ENCODE data around the gene SLAIN2. TPM values are rescaled to one million over a fixed set of nuclear protein-coding genes. Genes with fewer than 3 reads are reported as not detected.
A peak's percentile ranks its signal among the peaks of the same experiment; 100 is the strongest.
"Not testable (repeated sequence)": the region's sequence is repeated elsewhere in the genome, so short reads cannot be mapped to it uniquely, and the experiment has no call there.

SLAIN2 gene
- total RNA-seq, 2 donors from 2014 or later: 70.2 to 98.5 TPM

DNA sequence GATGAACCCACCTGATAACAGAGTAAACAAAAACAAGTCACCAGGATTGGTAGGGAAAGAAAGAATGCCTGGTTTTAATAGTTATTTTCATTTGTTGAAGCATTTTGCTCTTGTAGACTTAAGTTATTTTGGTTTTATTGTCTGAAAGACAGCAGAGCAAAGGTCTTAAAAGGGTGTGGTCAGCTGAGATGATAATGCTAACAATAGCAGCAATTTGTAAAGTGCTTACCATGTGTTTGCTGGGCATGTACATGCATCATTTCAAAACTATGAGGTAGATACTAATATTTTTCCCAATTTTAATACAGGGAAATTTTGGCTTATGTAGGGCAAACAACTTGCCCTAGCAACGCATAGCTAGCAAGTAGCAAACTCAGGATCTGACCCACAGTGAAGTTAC, 95.0 kb downstream of the SLAIN2 start:
- Histone ChIP-seq H3K4me1 (no peaks in the 10 kb centered on the region), H3K27ac (no peak overlapping the region), H3K4me3 (no peak overlapping the region), H3K36me3 (no peaks in the 10 kb centered on the region), H3K27me3 (no peaks in the 10 kb centered on the region), H3K9ac (ENCODE audit: low read depth in 2 of 2, low read length in 2 of 2) (no peak overlapping the region), H3K9me3 (no peaks in the 10 kb centered on the region)
- no peak for DNase-seq
- TF ChIP-seq CTCF (IDR thresholded peaks at IDR 0.05): no peak
- intact Hi-C loops (cut with DNase I): no loop called here

GRCh38 chr4:48439988-48440387, 98.7 kb downstream of the SLAIN2 start:
- Histone ChIP-seq H3K27me3 (no peaks in the 10 kb centered on the region), H3K36me3 (no peaks in the 10 kb centered on the region), H3K27ac (no peak overlapping the region), H3K9ac (ENCODE audit: low read depth in 2 of 2, low read length in 2 of 2) (no peak overlapping the region), H3K4me1 (no peaks in the 10 kb centered on the region), H3K9me3 (no peaks in the 10 kb centered on the region), H3K4me3 (no peak overlapping the region)
- TF ChIP-seq CTCF (IDR thresholded peaks at IDR 0.05): no peak
- DNase-seq: no peak
- intact Hi-C loops (cut with DNase I): loop anchor here (10.0 kb wide), 1 partner anchor 525 kb away; no protein-coding TSS in a partner anchor

- not testable (repeated sequence) for H3K36me3 ChIP-seq; H3K4me1 ChIP-seq; H3K9ac ChIP-seq (ENCODE audit: low read depth in 2 of 2, low read length in 2 of 2); H3K27ac ChIP-seq; H3K27me3 ChIP-seq; H3K9me3 ChIP-seq; H3K4me3 ChIP-seq; DNase-seq
- intact Hi-C loops (cut with DNase I): loop anchor here (10.0 kb wide), 1 partner anchor 524 kb away; no protein-coding TSS in a partner anchor
Observed at GRCh38 chr4:48440914-48441313, 99.6 kb downstream of the SLAIN2 start.

DNA sequence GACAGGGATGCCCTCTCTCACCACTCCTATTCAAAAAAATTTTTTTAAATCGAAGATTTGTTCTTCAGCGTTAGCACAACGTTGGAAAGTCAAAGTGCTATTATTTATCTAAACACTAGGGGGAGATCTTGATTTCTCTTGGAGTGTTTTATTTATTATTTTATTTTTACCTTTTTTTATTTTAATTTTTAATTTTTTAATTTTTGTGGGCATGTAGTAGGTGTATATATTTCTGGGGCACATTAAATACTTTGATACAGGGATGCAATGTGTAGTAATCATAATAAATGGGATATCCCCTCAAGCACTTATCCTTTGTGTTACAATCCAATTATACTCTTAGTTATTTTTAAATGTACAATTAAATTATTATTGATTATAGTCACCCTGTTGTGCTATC, 104.4 kb downstream of the SLAIN2 start:
- no peak for DNase-seq
- intact Hi-C loops (cut with DNase I): loop anchor here (10.0 kb wide), 1 partner anchor 519 kb away; no protein-coding TSS in a partner anchor
- Histone ChIP-seq H3K9ac (ENCODE audit: low read depth in 2 of 2, low read length in 2 of 2) (no peak overlapping the region), H3K36me3 (no peaks in the 10 kb centered on the region), H3K4me1 (no peaks in the 10 kb centered on the region), H3K27ac (no peak overlapping the region), H3K27me3 (no peaks in the 10 kb centered on the region), H3K9me3 (no peaks in the 10 kb centered on the region), H3K4me3 (no peak overlapping the region)
- peak; percentile 48 for TF ChIP-seq CTCF (IDR thresholded peaks at IDR 0.05)

DNA sequence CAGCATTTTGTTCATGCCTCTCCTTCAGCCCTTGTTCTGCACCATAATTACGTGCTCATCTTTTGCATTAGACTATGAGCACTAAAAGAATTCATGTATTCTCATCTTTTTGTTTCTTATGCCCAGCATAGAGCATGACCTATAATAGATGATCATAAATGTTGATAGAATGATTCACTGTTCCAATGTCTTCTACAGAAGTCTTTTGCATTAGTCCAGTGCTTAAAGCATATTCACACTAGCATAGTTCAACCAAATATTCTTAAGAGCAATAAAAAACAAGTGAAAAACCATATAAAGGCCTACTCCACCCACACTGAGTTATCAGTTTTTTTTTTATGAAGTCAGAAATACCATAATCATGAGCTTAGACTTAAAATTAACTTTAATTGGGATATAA, 105.3 kb downstream of the SLAIN2 start:
- no peak overlapping the region for H3K27ac ChIP-seq
- no peaks in the 10 kb centered on the region for H3K4me1 ChIP-seq
- no peaks in the 10 kb centered on the region for H3K27me3 ChIP-seq
- H3K36me3 ChIP-seq: no peaks in the 10 kb centered on the region
- H3K4me3 ChIP-seq: no peak overlapping the region
- DNase-seq: no peak
- no peak for TF ChIP-seq CTCF (IDR thresholded peaks at IDR 0.05)
- no peaks in the 10 kb centered on the region for H3K9me3 ChIP-seq
- intact Hi-C loops (cut with DNase I): loop anchor here (10.0 kb wide), 1 partner anchor 518 kb away; no protein-coding TSS in a partner anchor
- H3K9ac ChIP-seq (ENCODE audit: low read depth in 2 of 2, low read length in 2 of 2): no peak overlapping the region

DNA sequence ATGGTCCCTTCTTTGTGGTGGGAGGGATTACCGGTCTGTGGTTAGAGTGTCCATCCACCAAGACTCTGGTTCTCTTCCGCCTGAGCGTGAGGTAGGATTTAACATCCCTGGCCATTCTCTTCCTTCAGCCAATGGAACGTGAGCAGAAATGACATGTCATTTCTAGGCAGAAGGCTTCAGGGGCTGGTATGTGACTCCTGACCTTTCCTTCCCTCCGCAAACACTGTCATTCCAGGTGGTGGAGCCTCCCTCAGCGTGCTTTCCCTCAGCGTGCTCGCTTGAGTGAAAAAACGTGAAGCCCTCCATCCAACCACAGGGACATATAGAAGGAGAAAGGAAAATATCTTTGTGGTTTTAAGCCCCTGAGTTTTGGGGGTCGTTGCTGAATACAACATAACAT, 107.8 kb downstream of the SLAIN2 start:
- no peak overlapping the region for H3K4me3 ChIP-seq
- TF ChIP-seq CTCF (IDR thresholded peaks at IDR 0.05): no peak
- no peak overlapping the region for H3K27ac ChIP-seq
- H3K36me3 ChIP-seq: no peaks in the 10 kb centered on the region
- H3K9ac ChIP-seq (ENCODE audit: low read depth in 2 of 2, low read length in 2 of 2): no peak overlapping the region
- DNase-seq: no peak
- no peaks in the 10 kb centered on the region for H3K27me3 ChIP-seq
- H3K9me3 ChIP-seq: no peaks in the 10 kb centered on the region
- intact Hi-C loops (cut with DNase I): loop anchor here (10.0 kb wide), 1 partner anchor 516 kb away; no protein-coding TSS in a partner anchor
- H3K4me1 ChIP-seq: no peaks in the 10 kb centered on the region
